Kidney (tissue), 14 donors: ENCODE measurements around the gene RALGDS. TPM values are rescaled to one million over a fixed set of nuclear protein-coding genes. Genes with fewer than 3 reads are reported as not detected.

Experiments
- DNase-seq, 5 donors: peaks; one replicate each; pipeline ENCODE4 v3.0.0-alpha.2; 2013 to 2020
- FAIRE-seq: peaks from 2 replicates; lab custom pipeline; 2012; peaks lifted over from hg19 to GRCh38; lab: Jason Lieb, UNC
- H3K27ac ChIP-seq, 2 donors: one replicate each; pipeline ENCODE4 v1.7.0; 2013; ENCODE audit warnings: low read depth in 2 of 2, low read length in 2 of 2, inconsistent platforms in 1 of 2
- H3K27me3 ChIP-seq: one replicate; pipeline ENCODE4 v1.7.1; 2013; ENCODE audit warnings: low read length, inconsistent platforms; ENCODE audit not compliant: control insufficient read depth, insufficient read depth
- H3K36me3 ChIP-seq, 3 donors: one replicate each; pipeline versions ENCODE4 v1.7.0 to v1.7.1; 2013; ENCODE audit warnings: low read length in 3 of 3, control low read depth in 1 of 3, inconsistent platforms in 1 of 3; ENCODE audit not compliant: insufficient read depth in 3 of 3, control insufficient read depth in 2 of 3
- H3K4me1 ChIP-seq, 3 donors: one replicate each; pipeline versions ENCODE4 v1.7.0 to v1.7.1; 2013; ENCODE audit warnings: low read length in 3 of 3, inconsistent platforms in 1 of 3, low read depth in 1 of 3; ENCODE audit not compliant: control insufficient read depth in 2 of 3, insufficient read depth in 2 of 3
- H3K4me3 ChIP-seq, 3 donors: one replicate each; pipeline versions ENCODE4 v1.7.0 to v1.8.1; 2013; ENCODE audit warnings: low read length in 3 of 3, control low read depth in 1 of 3, inconsistent platforms in 1 of 3
- H3K9ac ChIP-seq, 3 donors: one replicate each; pipeline versions ENCODE4 v1.7.0 to v1.7.1; 2013; ENCODE audit warnings: low read length in 3 of 3, control low read depth in 1 of 3, inconsistent platforms in 1 of 3
- H3K9me3 ChIP-seq, 3 donors: one replicate each; pipeline versions ENCODE4 v1.7.0 to v1.7.1; 2013; ENCODE audit warnings: low read length in 3 of 3, control low read depth in 1 of 3, inconsistent platforms in 1 of 3; ENCODE audit not compliant: control insufficient read depth in 2 of 3, insufficient read depth in 1 of 3
- CTCF ChIP-seq: IDR thresholded peaks from 3 replicates; pipeline ENCODE4 v1.5.1; 2012; ENCODE audit warnings: mild to moderate bottlenecking, moderate library complexity, borderline replicate concordance; ENCODE audit not compliant: insufficient read depth; ENCODE audit errors: extremely low read depth
- intact Hi-C: fragments of 100-400 bp; cut with DNase I; formaldehyde crosslinking; loops from one replicate; pipeline ENCODE4 v1.11.1; 2022
- polyA plus RNA-seq: library from polyadenylated mRNA; stranded (reverse); fragments of 350-450 nt; fragmentation: Illumina TruSeq; extraction: RNeasy Lipid Tissue Mini Kit (QIAGEN cat#74804); gene quantifications from one replicate; pipeline ENCODE4 v1.2.3, GENCODE V29; 2014; ENCODE audit warnings: low read depth, low replicate concordance; ENCODE audit not compliant: insufficient read depth
- total RNA-seq: library from RNA; stranded (reverse); fragmentation: NEBNext Ultra II Directional; extraction: Animal tissue kit (Norgen Biotek cat#: 25700); gene quantifications from one replicate; pipeline ENCODE4 v1.2.1, GENCODE V29; 2021
- donor health status: control.
- donor health status: control.
- donor health status: control.
- donor health status: control.
- donor health status: control.
- donor health status: DM: yes; HTN: yes; CAD: no.
- donor health status: Normal renal cell carcinoma (clear cell type).

Gene RALGDS
- total and polyA plus RNA-seq, 2 donors from 2014 or later: 13.0 to 43.3 TPM

DNA sequence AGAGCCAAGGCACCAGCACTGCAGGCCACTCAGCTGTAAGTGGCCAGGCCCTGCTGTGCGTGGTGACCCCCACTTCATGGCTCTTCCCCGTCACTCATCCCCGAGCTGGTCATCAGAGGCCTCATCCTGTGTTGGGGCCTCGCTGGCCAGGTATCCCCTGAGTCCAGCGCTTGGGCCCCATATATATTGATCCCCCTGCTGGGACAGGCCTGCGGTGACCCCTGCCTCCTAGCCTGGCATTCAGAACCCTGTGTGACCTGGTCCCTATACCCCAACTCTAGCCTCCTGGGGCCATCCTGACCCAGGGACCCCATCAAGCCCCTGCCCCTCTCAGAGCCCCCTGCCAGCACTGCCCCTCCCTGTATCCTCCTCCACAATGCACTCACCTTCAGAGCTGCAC, 30.0 kb upstream of the RALGDS start:
- no peak for FAIRE-seq
- no peak overlapping the region for H3K27ac ChIP-seq

GRCh38 chr9:133149130-133150015, 28.3 kb upstream of the RALGDS start:
- H3K27ac ChIP-seq: peak overlapping the region; percentile 71 to 84
- FAIRE-seq (no peak), DNase-seq (peak; percentile 81 to 97 (median 91))
- no peaks in the 10 kb centered on the region for H3K36me3 ChIP-seq
- peak overlapping the region; percentile 15 to 57 (median 33) for H3K4me3 ChIP-seq
- H3K9me3 ChIP-seq: no peaks in the 10 kb centered on the region
- intact Hi-C loops: no loop called here
- no peaks in the 10 kb centered on the region for H3K27me3 ChIP-seq
- TF ChIP-seq CTCF: peak; percentile 34
- peak overlapping the region in 2 of 3 donors; percentile 5 to 73 for H3K9ac ChIP-seq
- peaks cover 0 to 15% (median 15%) of the 10 kb centered on the region in 3 donors for H3K4me1 ChIP-seq

More for the DNA sequence above, 30.0 kb upstream of the RALGDS start:
- Histone ChIP-seq H3K4me3 (no peak overlapping the region), H3K9me3 (no peaks in the 10 kb centered on the region), H3K36me3 (no peaks in the 10 kb centered on the region), H3K4me1 (peaks cover 0 to 9% (median 8%) of the 10 kb centered on the region in 3 donors), H3K27me3 (no peaks in the 10 kb centered on the region), H3K9ac (no peak overlapping the region)
- no peak for TF ChIP-seq CTCF
- intact Hi-C loops: no loop called here
- peak in 1 of 5 donors; percentile 52 for DNase-seq

DNA sequence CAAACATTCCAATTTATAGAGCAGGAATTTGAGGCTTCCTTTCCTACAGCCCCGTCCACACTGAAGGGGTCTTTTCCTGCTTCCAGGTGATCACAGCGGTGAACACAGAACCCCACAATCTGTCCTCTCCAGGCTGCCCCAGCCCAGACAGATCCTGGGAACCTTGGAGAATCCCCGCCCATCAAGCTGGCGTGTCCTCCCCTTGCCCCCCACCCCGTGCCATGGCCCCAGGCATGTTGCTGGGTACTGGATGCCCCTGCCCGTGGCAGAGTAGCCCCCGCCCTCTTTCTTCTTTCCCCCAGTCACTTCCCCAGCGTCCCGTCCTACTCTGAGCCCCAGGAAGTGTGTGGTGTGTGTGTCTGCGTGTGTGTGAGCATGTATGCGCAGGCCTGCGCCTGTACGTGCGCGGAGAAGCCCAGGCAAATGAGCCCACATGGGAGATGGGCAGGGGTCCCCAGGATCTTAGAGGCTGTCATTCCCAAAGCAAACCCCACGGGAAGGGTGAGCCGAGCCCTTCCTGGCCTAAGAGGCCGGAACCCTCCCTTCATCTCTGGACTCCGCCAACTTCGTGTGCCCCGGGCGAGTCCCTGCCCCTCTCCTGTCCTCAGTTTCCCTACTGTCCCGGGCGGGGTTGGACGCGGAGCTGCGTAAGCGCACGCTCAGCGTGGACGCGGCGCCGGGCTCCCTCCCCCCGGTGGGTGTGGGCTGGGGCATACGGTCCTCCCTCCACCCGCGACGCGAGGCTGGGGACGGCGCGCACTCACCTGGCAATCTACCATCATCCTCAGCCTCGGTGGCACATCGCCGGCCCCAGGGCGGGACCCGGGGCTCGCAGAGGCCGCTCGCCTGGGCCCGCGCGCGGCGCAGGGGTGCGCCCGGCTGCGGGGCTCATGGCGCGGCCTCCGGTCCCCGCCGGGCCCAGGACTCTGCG, 27.4 kb upstream of the RALGDS start:
- H3K4me1 ChIP-seq: peaks cover 0 to 19% (median 15%) of the 10 kb centered on the region in 3 donors

More for the DNA sequence above, 27.4 kb upstream of the RALGDS start:
- Histone ChIP-seq H3K9ac (peak overlapping the region; percentile 32 to 93 (median 77)), H3K27me3 (no peaks in the 10 kb centered on the region), H3K27ac (peak overlapping the region; percentile 18 to 51), H3K36me3 (no peaks in the 10 kb centered on the region), H3K9me3 (no peaks in the 10 kb centered on the region), H3K4me3 (peak overlapping the region; percentile 55 to 77 (median 64))
- intact Hi-C loops: no loop called here
- no peak for TF ChIP-seq CTCF
- no peak for FAIRE-seq
- DNase-seq: peak; percentile 49 to 91 (median 57)
